ENCODE results near the gene INO80B.
"Not testable (repeated sequence)": the region's sequence is repeated elsewhere in the genome, so short reads cannot be mapped to it uniquely, and the experiment has no call there.

Gene INO80B

GRCh38 chr2:74425523-74425922, 29.4 kb upstream of the INO80B start:
- DNase-seq (ENCODE audit: low read depth), result peak; percentile 22

GRCh38 chr2:74426181-74426758, 28.6 kb upstream of the INO80B start:
- no peak for DNase-seq (ENCODE audit: low read depth)

GRCh38 chr2:74427551-74427950, 27.3 kb upstream of the INO80B start:
- peak; percentile 53 for DNase-seq (ENCODE audit: low read depth)

- no peak for DNase-seq (ENCODE audit: low read depth)
Measured at GRCh38 chr2:74428675-74429074, 26.2 kb upstream of the INO80B start.

GRCh38 chr2:74429487-74430451, 25.1 kb upstream of the INO80B start:
- no peak for DNase-seq (ENCODE audit: low read depth)

- no peak for DNase-seq (ENCODE audit: low read depth)
Measured at GRCh38 chr2:74430502-74430901, 24.4 kb upstream of the INO80B start.

- DNase-seq (ENCODE audit: low read depth), result no peak
Measured at GRCh38 chr2:74436111-74436805, 18.6 kb upstream of the INO80B start.

- DNase-seq (ENCODE audit: low read depth), result no peak
Measured at GRCh38 chr2:74436848-74437695, 17.8 kb upstream of the INO80B start.

- no peak for DNase-seq (ENCODE audit: low read depth)
Measured at GRCh38 chr2:74438248-74438647, 16.6 kb upstream of the INO80B start.

GRCh38 chr2:74439373-74439772, 15.5 kb upstream of the INO80B start:
- DNase-seq (ENCODE audit: low read depth), result no peak

GRCh38 chr2:74439803-74440377, 15.0 kb upstream of the INO80B start:
- DNase-seq (ENCODE audit: low read depth), result peak; percentile 66

- peak; percentile 83 for DNase-seq (ENCODE audit: low read depth)
Measured at GRCh38 chr2:74440378-74441169, 14.3 kb upstream of the INO80B start.

GRCh38 chr2:74441170-74441689, 13.7 kb upstream of the INO80B start:
- no peak for DNase-seq (ENCODE audit: low read depth)

GRCh38 chr2:74441690-74442482, 13.0 kb upstream of the INO80B start, which contains the start of gene RTKN:
RTKN (minus strand) TSS chr2:74441937; CDS start chr2:74441816, 121 bp downstream.
- DNase-seq (ENCODE audit: low read depth), result no peak

GRCh38 chr2:74442483-74443297, 12.2 kb upstream of the INO80B start:
- DNase-seq (ENCODE audit: low read depth), result not testable (repeated sequence)

- no peak for DNase-seq (ENCODE audit: low read depth)
Measured at GRCh38 chr2:74444498-74445318, 10.2 kb upstream of the INO80B start.

- no peak for DNase-seq (ENCODE audit: low read depth)
Measured at GRCh38 chr2:74447230-74447999, 7.5 kb upstream of the INO80B start.
